GM12878 (cell line): ENCODE data around the gene ERC1. TPM values are rescaled to one million over a fixed set of nuclear protein-coding genes. Genes with fewer than 3 reads are reported as not detected.

Experiments
- CREB1 ChIP-seq: IDR thresholded peaks from 2 replicates; pipeline ENCODE4 v1.6.1; 2012; ENCODE audit warnings: low read depth, mild to moderate bottlenecking, inconsistent platforms
- EED ChIP-seq: sonication (generic); IDR thresholded peaks from 2 replicates; pipeline ENCODE4 v1.6.1; 2016; ENCODE audit warnings: antibody characterized with exemption, low read depth
- EZH2 ChIP-seq: IDR thresholded peaks from 2 replicates; pipeline ENCODE4 v1.6.1; 2012; ENCODE audit warnings: low read depth, mild to moderate bottlenecking, control low read depth, inconsistent platforms, low read length, borderline replicate concordance; ENCODE audit not compliant: control insufficient read depth
- FOS ChIP-seq: IDR thresholded peaks from 3 replicates; pipeline ENCODE4 v1.6.1; 2011; ENCODE audit warnings: borderline replicate concordance; ENCODE audit not compliant: insufficient read length; ENCODE audit errors: extremely low read depth
- FOXM1 ChIP-seq: IDR thresholded peaks from 2 replicates; pipeline ENCODE4 v1.6.1; 2012; ENCODE audit warnings: low read depth, mild to moderate bottlenecking, inconsistent platforms, low read length, moderate library complexity
- LARP7 ChIP-seq: fragments of 450-650 bp; IDR thresholded peaks from 2 replicates; pipeline ENCODE4 v1.6.1; 2017; ENCODE audit warnings: mild to moderate bottlenecking
- MEF2B ChIP-seq: fragments of 450-650 bp; IDR thresholded peaks from 2 replicates; pipeline ENCODE4 v1.6.1; 2018; ENCODE audit warnings: mild to moderate bottlenecking, moderate library complexity; ENCODE audit not compliant: partially characterized antibody, poor library complexity, severe bottlenecking
- NFYB ChIP-seq: IDR thresholded peaks from 2 replicates; pipeline ENCODE4 v1.6.1; 2011; ENCODE audit warnings: low read depth, mild to moderate bottlenecking, low read length, improper control_type of control experiment, moderate library complexity; ENCODE audit not compliant: insufficient read depth
- RUNX3 ChIP-seq: IDR thresholded peaks from 2 replicates; pipeline ENCODE4 v1.6.1; 2012; ENCODE audit warnings: low read length, inconsistent platforms
- SMARCA5 ChIP-seq: fragments of 450-650 bp; IDR thresholded peaks from 2 replicates; pipeline ENCODE4 v1.6.1; 2017; ENCODE audit warnings: mild to moderate bottlenecking
- SMC3 ChIP-seq: IDR thresholded peaks from 2 replicates; pipeline ENCODE4 v1.6.1; 2011; ENCODE audit warnings: low read length, improper control_type of control experiment, borderline replicate concordance
- STAT3 ChIP-seq: IDR thresholded peaks from 2 replicates; pipeline ENCODE4 v1.6.1; 2011; ENCODE audit warnings: low read depth, low read length, improper control_type of control experiment
- YBX1 ChIP-seq: fragments of 450-650 bp; IDR thresholded peaks from 2 replicates; pipeline ENCODE4 v1.6.1; 2016; ENCODE audit warnings: antibody characterized with exemption
- YY1 ChIP-seq: IDR thresholded peaks from 2 replicates; pipeline ENCODE4 v1.6.1; 2011; ENCODE audit warnings: low read depth, mild to moderate bottlenecking, low read length
- ZNF622 ChIP-seq: fragments of 450-650 bp; IDR thresholded peaks from 2 replicates; pipeline ENCODE4 v1.6.1; 2017; ENCODE audit warnings: mild to moderate bottlenecking, inconsistent platforms
- polyA plus RNA-seq, 11 experiments: library from polyadenylated mRNA; depleted of rRNA in 4 of 11; unstranded in 6 of 11; stranded (reverse) in 5 of 11; fragments of >200 nt; fragmentation: Nextera tagmentation in 4 of 11; fragmentation: Illumina TruSeq in 1 of 11; extraction: Ambion mirVana in 4 of 11; extraction: Trizol in 1 of 11; gene quantifications; 1 replicate in 1 of 11; 2 replicates in 10 of 11; pipeline versions ENCODE4 v1.2.1 to v1.2.3, GENCODE V29; 2011 to 2016; ENCODE audit warnings: inconsistent platforms in 2 of 11, missing spikeins in 2 of 11, low read depth in 1 of 11
- total RNA-seq, 4 experiments: library from RNA; depleted of rRNA in 3 of 4; stranded (reverse); fragments of >200 nt in 3 of 4; fragmentation: Illumina TruSeq in 1 of 4; extraction: Trizol in 1 of 4; gene quantifications; 2 replicates each; pipeline versions ENCODE4 v1.2.1 to v1.2.3, GENCODE V29; 2013 to 2021
- TF ChIP-seq, protein P1 (sequence below): fragments of 450-650 bp; IDR thresholded peaks from 2 replicates; pipeline ENCODE4 v1.6.1; 2017; ENCODE audit warnings: mild to moderate bottlenecking, moderate library complexity
- TF ChIP-seq, protein P2 (sequence below), 3 experiments: IDR thresholded peaks in 2 of 3; conservative IDR thresholded peaks in 1 of 3; 2 replicates each; pipeline ENCODE4 v1.5.1; 2011; ENCODE audit warnings: low read depth in 3 of 3, low read length in 3 of 3, mild to moderate bottlenecking in 3 of 3, control low read depth in 2 of 3, moderate library complexity in 2 of 3, inconsistent platforms in 1 of 3, mixed read lengths in 1 of 3; ENCODE audit not compliant: control insufficient read depth in 2 of 3, insufficient read depth in 1 of 3; ENCODE audit errors: extremely low read depth in 1 of 3
- TF ChIP-seq, protein P3 (sequence below): fragments of 450-650 bp; IDR thresholded peaks from 2 replicates; pipeline ENCODE4 v1.6.1; 2016; ENCODE audit warnings: mild to moderate bottlenecking
- TF ChIP-seq, protein P4 (sequence below): IDR thresholded peaks from 2 replicates; pipeline ENCODE4 v1.6.1; 2012; ENCODE audit warnings: low read depth, low read length, improper control_type of control experiment
- TF ChIP-seq, protein P5 (sequence below): fragments of 450-650 bp; IDR thresholded peaks from 2 replicates; pipeline ENCODE4 v1.6.1; 2017; ENCODE audit warnings: mild to moderate bottlenecking, moderate library complexity

ERC1 gene
- total and polyA plus RNA-seq, 10 of the 15 experiments (the other 5 are each of a cell fraction or from before 2014, with no cell fraction given) = 0.75 to 8.0 (median 5.0) TPM

DNA sequence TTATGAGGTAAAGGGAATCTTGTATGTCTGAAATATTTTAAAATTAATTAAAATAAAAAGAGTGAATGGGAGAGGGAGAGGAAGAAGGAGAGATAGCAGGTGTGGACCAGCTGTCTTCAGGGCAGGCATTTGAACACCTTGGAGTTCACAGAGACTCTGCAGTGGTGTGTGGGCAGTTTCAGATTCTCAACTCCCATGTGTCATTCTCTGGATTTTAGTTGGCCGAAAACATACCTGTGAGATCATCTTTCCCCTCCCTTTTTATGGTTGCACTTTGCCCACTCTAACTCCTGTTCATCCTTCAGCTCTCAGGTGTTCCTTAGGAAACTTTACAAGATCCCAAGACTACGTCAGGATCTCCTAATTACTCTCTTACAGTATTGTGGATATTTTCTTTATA, 108.1 kb downstream of the ERC1 start (continued):
- TF ChIP-seq, protein P1, sequence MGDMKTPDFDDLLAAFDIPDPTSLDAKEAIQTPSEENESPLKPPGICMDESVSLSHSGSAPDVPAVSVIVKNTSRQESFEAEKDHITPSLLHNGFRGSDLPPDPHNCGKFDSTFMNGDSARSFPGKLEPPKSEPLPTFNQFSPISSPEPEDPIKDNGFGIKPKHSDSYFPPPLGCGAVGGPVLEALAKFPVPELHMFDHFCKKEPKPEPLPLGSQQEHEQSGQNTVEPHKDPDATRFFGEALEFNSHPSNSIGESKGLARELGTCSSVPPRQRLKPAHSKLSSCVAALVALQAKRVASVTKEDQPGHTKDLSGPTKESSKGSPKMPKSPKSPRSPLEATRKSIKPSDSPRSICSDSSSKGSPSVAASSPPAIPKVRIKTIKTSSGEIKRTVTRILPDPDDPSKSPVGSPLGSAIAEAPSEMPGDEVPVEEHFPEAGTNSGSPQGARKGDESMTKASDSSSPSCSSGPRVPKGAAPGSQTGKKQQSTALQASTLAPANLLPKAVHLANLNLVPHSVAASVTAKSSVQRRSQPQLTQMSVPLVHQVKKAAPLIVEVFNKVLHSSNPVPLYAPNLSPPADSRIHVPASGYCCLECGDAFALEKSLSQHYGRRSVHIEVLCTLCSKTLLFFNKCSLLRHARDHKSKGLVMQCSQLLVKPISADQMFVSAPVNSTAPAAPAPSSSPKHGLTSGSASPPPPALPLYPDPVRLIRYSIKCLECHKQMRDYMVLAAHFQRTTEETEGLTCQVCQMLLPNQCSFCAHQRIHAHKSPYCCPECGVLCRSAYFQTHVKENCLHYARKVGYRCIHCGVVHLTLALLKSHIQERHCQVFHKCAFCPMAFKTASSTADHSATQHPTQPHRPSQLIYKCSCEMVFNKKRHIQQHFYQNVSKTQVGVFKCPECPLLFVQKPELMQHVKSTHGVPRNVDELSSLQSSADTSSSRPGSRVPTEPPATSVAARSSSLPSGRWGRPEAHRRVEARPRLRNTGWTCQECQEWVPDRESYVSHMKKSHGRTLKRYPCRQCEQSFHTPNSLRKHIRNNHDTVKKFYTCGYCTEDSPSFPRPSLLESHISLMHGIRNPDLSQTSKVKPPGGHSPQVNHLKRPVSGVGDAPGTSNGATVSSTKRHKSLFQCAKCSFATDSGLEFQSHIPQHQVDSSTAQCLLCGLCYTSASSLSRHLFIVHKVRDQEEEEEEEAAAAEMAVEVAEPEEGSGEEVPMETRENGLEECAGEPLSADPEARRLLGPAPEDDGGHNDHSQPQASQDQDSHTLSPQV = no peak
- TF ChIP-seq, protein P2, sequence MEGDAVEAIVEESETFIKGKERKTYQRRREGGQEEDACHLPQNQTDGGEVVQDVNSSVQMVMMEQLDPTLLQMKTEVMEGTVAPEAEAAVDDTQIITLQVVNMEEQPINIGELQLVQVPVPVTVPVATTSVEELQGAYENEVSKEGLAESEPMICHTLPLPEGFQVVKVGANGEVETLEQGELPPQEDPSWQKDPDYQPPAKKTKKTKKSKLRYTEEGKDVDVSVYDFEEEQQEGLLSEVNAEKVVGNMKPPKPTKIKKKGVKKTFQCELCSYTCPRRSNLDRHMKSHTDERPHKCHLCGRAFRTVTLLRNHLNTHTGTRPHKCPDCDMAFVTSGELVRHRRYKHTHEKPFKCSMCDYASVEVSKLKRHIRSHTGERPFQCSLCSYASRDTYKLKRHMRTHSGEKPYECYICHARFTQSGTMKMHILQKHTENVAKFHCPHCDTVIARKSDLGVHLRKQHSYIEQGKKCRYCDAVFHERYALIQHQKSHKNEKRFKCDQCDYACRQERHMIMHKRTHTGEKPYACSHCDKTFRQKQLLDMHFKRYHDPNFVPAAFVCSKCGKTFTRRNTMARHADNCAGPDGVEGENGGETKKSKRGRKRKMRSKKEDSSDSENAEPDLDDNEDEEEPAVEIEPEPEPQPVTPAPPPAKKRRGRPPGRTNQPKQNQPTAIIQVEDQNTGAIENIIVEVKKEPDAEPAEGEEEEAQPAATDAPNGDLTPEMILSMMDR (IDR thresholded peaks at IDR 0.05 in 2 of 3, conservative IDR thresholded peaks at IDR 0.05 in 1 of 3; ENCODE audit: control insufficient read depth in 2 of 3, extremely low read depth in 1 of 3, insufficient read depth in 1 of 3, low read depth in 3 of 3, low read length in 3 of 3) = no peak
- no peak for TF ChIP-seq ZNF622
- TF ChIP-seq NFYB = 0 out of 2 replicates have a peak, but pooled peaks have one; percentile 42
- no peak for TF ChIP-seq SMARCA5
- TF ChIP-seq, protein P3, sequence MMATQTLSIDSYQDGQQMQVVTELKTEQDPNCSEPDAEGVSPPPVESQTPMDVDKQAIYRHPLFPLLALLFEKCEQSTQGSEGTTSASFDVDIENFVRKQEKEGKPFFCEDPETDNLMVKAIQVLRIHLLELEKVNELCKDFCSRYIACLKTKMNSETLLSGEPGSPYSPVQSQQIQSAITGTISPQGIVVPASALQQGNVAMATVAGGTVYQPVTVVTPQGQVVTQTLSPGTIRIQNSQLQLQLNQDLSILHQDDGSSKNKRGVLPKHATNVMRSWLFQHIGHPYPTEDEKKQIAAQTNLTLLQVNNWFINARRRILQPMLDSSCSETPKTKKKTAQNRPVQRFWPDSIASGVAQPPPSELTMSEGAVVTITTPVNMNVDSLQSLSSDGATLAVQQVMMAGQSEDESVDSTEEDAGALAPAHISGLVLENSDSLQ = no peak
- TF ChIP-seq LARP7 = no peak
- TF ChIP-seq SMC3 = no peak
- TF ChIP-seq YY1 = no peak
- peak; percentile 9 for TF ChIP-seq MEF2B
- no peak for TF ChIP-seq EZH2
- peak; percentile 93 for TF ChIP-seq EED
- TF ChIP-seq, protein P4, sequence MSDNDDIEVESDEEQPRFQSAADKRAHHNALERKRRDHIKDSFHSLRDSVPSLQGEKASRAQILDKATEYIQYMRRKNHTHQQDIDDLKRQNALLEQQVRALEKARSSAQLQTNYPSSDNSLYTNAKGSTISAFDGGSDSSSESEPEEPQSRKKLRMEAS = no peak
- no peak for TF ChIP-seq STAT3
- peak; percentile 47; the same call in 1 of the 2 replicates for TF ChIP-seq CREB1
- TF ChIP-seq YBX1 = no peak
- TF ChIP-seq RUNX3 = peak; percentile 82
- TF ChIP-seq FOXM1 = peak; percentile 72; the same call in 1 of the 2 replicates
- TF ChIP-seq, protein P5, sequence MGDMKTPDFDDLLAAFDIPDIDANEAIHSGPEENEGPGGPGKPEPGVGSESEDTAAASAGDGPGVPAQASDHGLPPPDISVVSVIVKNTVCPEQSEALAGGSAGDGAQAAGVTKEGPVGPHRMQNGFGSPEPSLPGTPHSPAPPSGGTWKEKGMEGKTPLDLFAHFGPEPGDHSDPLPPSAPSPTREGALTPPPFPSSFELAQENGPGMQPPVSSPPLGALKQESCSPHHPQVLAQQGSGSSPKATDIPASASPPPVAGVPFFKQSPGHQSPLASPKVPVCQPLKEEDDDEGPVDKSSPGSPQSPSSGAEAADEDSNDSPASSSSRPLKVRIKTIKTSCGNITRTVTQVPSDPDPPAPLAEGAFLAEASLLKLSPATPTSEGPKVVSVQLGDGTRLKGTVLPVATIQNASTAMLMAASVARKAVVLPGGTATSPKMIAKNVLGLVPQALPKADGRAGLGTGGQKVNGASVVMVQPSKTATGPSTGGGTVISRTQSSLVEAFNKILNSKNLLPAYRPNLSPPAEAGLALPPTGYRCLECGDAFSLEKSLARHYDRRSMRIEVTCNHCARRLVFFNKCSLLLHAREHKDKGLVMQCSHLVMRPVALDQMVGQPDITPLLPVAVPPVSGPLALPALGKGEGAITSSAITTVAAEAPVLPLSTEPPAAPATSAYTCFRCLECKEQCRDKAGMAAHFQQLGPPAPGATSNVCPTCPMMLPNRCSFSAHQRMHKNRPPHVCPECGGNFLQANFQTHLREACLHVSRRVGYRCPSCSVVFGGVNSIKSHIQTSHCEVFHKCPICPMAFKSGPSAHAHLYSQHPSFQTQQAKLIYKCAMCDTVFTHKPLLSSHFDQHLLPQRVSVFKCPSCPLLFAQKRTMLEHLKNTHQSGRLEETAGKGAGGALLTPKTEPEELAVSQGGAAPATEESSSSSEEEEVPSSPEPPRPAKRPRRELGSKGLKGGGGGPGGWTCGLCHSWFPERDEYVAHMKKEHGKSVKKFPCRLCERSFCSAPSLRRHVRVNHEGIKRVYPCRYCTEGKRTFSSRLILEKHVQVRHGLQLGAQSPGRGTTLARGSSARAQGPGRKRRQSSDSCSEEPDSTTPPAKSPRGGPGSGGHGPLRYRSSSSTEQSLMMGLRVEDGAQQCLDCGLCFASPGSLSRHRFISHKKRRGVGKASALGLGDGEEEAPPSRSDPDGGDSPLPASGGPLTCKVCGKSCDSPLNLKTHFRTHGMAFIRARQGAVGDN = no peak
- no peak for TF ChIP-seq FOS
